HCT116 (cell line): ENCODE data around the gene TM7SF2. TPM values are rescaled to one million over a fixed set of nuclear protein-coding genes. Genes with fewer than 3 reads are reported as not detected.

ENCODE experiments used
- ATAC-seq: fragments of 200-7000 bp; cut with Tn5 transposase; 2 replicates; pipeline ENCODE4 v1.9.1; 2020; ENCODE audit warnings: mild to moderate bottlenecking, moderate library complexity
- BruUV-seq: library from RNA; stranded (reverse); fragments of 400-500 nt; replicated peaks from 2 replicates; lab custom pipeline; 2021; lab: Mats Ljungman, UMichigan
- CTCF ChIA-PET: fragments of 300-600 bp; sonication (Branson Sonifier 250); formaldehyde crosslinking; loops from one replicate; lab custom pipeline; 2021; ENCODE audit warnings: antibody characterized with exemption; lab: Charles Lee
- POLR2A ChIA-PET: fragments of 300-600, 350-600 bp; sonication (Branson Sonifier 250); formaldehyde crosslinking; loops from one replicate; lab custom pipeline; 2021; ENCODE audit warnings: antibody characterized with exemption; lab: Charles Lee
- RAD21 ChIA-PET, 2 experiments: fragments of 300-600 bp; sonication (Branson Sonifier 250); formaldehyde crosslinking; loops; one replicate each; lab custom pipeline; 2023; ENCODE audit warnings: low total read pairs in 2 of 2; ENCODE audit not compliant: uncharacterized antibody in 2 of 2, unreplicated experiment in 2 of 2, low non-redundant PET in 1 of 2; lab: Charles Lee
- DNase-seq: peaks from one replicate; pipeline ENCODE4 v3.0.0-alpha.2; 2010; ENCODE audit warnings: low read depth, low spot score
- H2AFZ ChIP-seq: fragments of 200-600 bp; shearing (Covaris generic), sonication (generic); 2 replicates; pipeline ENCODE4 v1.6.1; 2017; ENCODE audit warnings: low read depth, mixed run types, mixed read lengths, antibody characterized with exemption, low read length; ENCODE audit not compliant: poor library complexity, severe bottlenecking
- H3K27ac ChIP-seq: 2 replicates; pipeline ENCODE4 v1.5.1; 2012; ENCODE audit warnings: low read depth, low read length
- H3K27me3 ChIP-seq: fragments of 200-600 bp; sonication (generic); 2 replicates; pipeline ENCODE4 v1.6.1; 2016; ENCODE audit warnings: mixed run types, low read length, mixed read lengths; ENCODE audit not compliant: insufficient read depth
- H3K36me3 ChIP-seq, 2 experiments: fragments of 200-500 bp in 1 of 2; fragments of 200-600 bp in 1 of 2; sonication (Bioruptor generic) in 1 of 2; sonication (generic) in 1 of 2; 2 replicates each; pipeline versions ENCODE4 v1.5.1 to v1.6.1; 2014 to 2016; ENCODE audit warnings: low read length in 2 of 2, inconsistent platforms in 1 of 2, mixed read lengths in 1 of 2, mixed run types in 1 of 2; ENCODE audit not compliant: insufficient read depth in 2 of 2, control insufficient read depth in 1 of 2
- H3K4me1 ChIP-seq, 2 experiments: fragments of 200-600 bp in 1 of 2; sonication (generic) in 1 of 2; 2 replicates each; pipeline versions ENCODE4 v1.5.1 to v1.6.1; 2012 to 2017; ENCODE audit warnings: low read length in 2 of 2, inconsistent platforms in 1 of 2, mild to moderate bottlenecking in 1 of 2, mixed read lengths in 1 of 2, mixed run types in 1 of 2, moderate library complexity in 1 of 2; ENCODE audit not compliant: insufficient read depth in 2 of 2, control insufficient read depth in 1 of 2
- H3K4me2 ChIP-seq: fragments of 200-600 bp; sonication (generic); 2 replicates; pipeline ENCODE4 v1.6.1; 2017; ENCODE audit warnings: mixed run types, low read length, mixed read lengths
- H3K4me3 ChIP-seq, 2 experiments: fragments of 200-600 bp in 1 of 2; sonication (generic) in 1 of 2; replicated peaks in 1 of 2; 2 replicates each; pipeline ENCODE4 v1.5.1; 2011 to 2016; ENCODE audit warnings: low read length in 2 of 2, control low read depth in 1 of 2, low read depth in 1 of 2, mild to moderate bottlenecking in 1 of 2, mixed read lengths in 1 of 2, mixed run types in 1 of 2
- H3K79me2 ChIP-seq: fragments of 200-600 bp; sonication (generic); 2 replicates; pipeline ENCODE4 v1.6.1; 2017; ENCODE audit warnings: mild to moderate bottlenecking, mixed run types, low read length, moderate library complexity, mixed read lengths; ENCODE audit not compliant: insufficient read depth
- H3K9ac ChIP-seq: fragments of 200-600 bp; sonication (generic); 2 replicates; pipeline ENCODE4 v1.6.1; 2016; ENCODE audit warnings: low read length, mixed read lengths
- H3K9me2 ChIP-seq: fragments of 200-600 bp; sonication (generic), shearing (Covaris generic); 2 replicates; pipeline ENCODE4 v1.6.1; 2017; ENCODE audit warnings: mixed run types, mild to moderate bottlenecking, moderate library complexity; ENCODE audit not compliant: insufficient read depth
- H3K9me3 ChIP-seq, 2 experiments: fragments of 200-500 bp in 1 of 2; fragments of 200-600 bp in 1 of 2; sonication (Bioruptor generic) in 1 of 2; sonication (generic) in 1 of 2; 2 replicates each; pipeline ENCODE4 v1.6.1; 2014 to 2017; ENCODE audit warnings: low read length in 2 of 2, mixed read lengths in 2 of 2, inconsistent platforms in 1 of 2, low read depth in 1 of 2, mild to moderate bottlenecking in 1 of 2, mixed run types in 1 of 2, moderate library complexity in 1 of 2; ENCODE audit not compliant: control insufficient read depth in 1 of 2, insufficient read depth in 1 of 2
- H4K20me1 ChIP-seq: fragments of 200-600 bp; sonication (generic), shearing (Covaris generic); 2 replicates; pipeline ENCODE4 v1.6.1; 2017; ENCODE audit warnings: mixed run types, mild to moderate bottlenecking, moderate library complexity; ENCODE audit not compliant: insufficient read depth
- CBX3 ChIP-seq: IDR thresholded peaks from 2 replicates; pipeline ENCODE4 v1.6.1; 2012; ENCODE audit warnings: low read depth
- CTCF ChIP-seq, 3 experiments: fragments of 200-600 bp in 1 of 3; sonication (generic) in 1 of 3; IDR thresholded peaks in 2 of 3; conservative IDR thresholded peaks in 1 of 3; 2 replicates each; pipeline ENCODE4 v1.5.1; 2012 to 2017; ENCODE audit warnings: low read depth in 2 of 3, low read length in 2 of 3, antibody characterized with exemption in 1 of 3, borderline replicate concordance in 1 of 3, control low read depth in 1 of 3, mild to moderate bottlenecking in 1 of 3, mixed read lengths in 1 of 3, mixed run types in 1 of 3, moderate library complexity in 1 of 3; ENCODE audit not compliant: insufficient read depth in 1 of 3
- EGR1 ChIP-seq: IDR thresholded peaks from 2 replicates; pipeline ENCODE4 v1.6.1; 2012; ENCODE audit warnings: low read depth
- JUND ChIP-seq: IDR thresholded peaks from 2 replicates; pipeline ENCODE4 v1.6.1; 2012
- POLR2AphosphoS5 ChIP-seq: IDR thresholded peaks from 2 replicates; pipeline ENCODE4 v1.6.1; 2011; ENCODE audit warnings: mild to moderate bottlenecking, low read depth, low read length, moderate library complexity
- RAD21 ChIP-seq: IDR thresholded peaks from 2 replicates; pipeline ENCODE4 v1.6.1; 2012; ENCODE audit warnings: low read depth, mild to moderate bottlenecking
- SIN3A ChIP-seq: IDR thresholded peaks from 2 replicates; pipeline ENCODE4 v1.6.1; 2012; ENCODE audit warnings: low read depth
- SRF ChIP-seq: IDR thresholded peaks from 2 replicates; pipeline ENCODE4 v1.6.1; 2012; ENCODE audit warnings: low read depth
- TCF7L2 ChIP-seq: IDR thresholded peaks from 2 replicates; pipeline ENCODE4 v1.7.0; 2011; ENCODE audit warnings: borderline replicate concordance, inconsistent platforms; ENCODE audit not compliant: insufficient read depth, insufficient read length; ENCODE audit errors: extremely low read depth
- YY1 ChIP-seq: IDR thresholded peaks from 2 replicates; pipeline ENCODE4 v1.6.1; 2011; ENCODE audit warnings: low read length, low read depth, moderate library complexity, mild to moderate bottlenecking; ENCODE audit not compliant: insufficient replicate concordance; ENCODE audit errors: extremely low read depth
- ZFX ChIP-seq: fragments of 450-650 bp; IDR thresholded peaks from 2 replicates; pipeline ENCODE4 v1.6.1; 2017
- intact Hi-C: fragments of 100-400 bp; cut with micrococcal nuclease; formaldehyde crosslinking; loops from 2 replicates; pipeline ENCODE4 v1.10.0; 2022
- total RNA-seq: library from RNA; stranded (reverse); gene quantifications from one replicate; pipeline ENCODE4 v1.2.1, GENCODE V29; 2021; ENCODE audit not compliant: unreplicated experiment

Gene TM7SF2
- total RNA-seq, 1 experiment from 2014 or later: 52.9 TPM

GRCh38 chr11:65102142-65103095, 9.3 kb upstream of the TM7SF2 start:
- CTCF ChIA-PET: interaction anchor here (1.5 kb wide), 1 partner anchor 9 kb away, joined by 8 read pairs; the partner anchor contains the start of gene TM7SF2
- no TSS peak for BruUV-seq
- Histone ChIP-seq H3K9ac (no peak overlapping the region), H4K20me1 (no peaks in the 10 kb centered on the region), H3K36me3 (peaks cover 3 to 6% of the 10 kb centered on the region in 2 experiments; a peak in 2 of 4 replicates), H3K9me2 (no peaks in the 10 kb centered on the region), H3K4me2 (no peak overlapping the region), H2AFZ (no peak overlapping the region), H3K79me2 (peaks cover 32% of the 10 kb centered on the region), H3K4me3 (no peak overlapping the region), H3K4me1 (peaks cover 0 to under 1% of the 10 kb centered on the region in 2 experiments; a peak in 1 of 4 replicates), H3K9me3 (no peaks in the 10 kb centered on the region), H3K27me3 (no peaks in the 10 kb centered on the region), H3K27ac (no peak overlapping the region)
- ATAC-seq (no peak; the same call in 1 of the 2 replicates), DNase-seq (no peak)
- TF ChIP-seq EGR1 (no peak), YY1 (no peak), TCF7L2 (no peak), POLR2AphosphoS5 (no peak), CBX3 (no peak), RAD21 (no peak), SRF (no peak), CTCF (IDR thresholded peaks at IDR 0.05 in 2 of 3, conservative IDR thresholded peaks at IDR 0.05 in 1 of 3; ENCODE audit: borderline replicate concordance in 1 of 3, insufficient read depth in 1 of 3, low read depth in 2 of 3, low read length in 2 of 3) (no peak), ZFX (no peak), SIN3A (no peak), JUND (no peak)
- RAD21 ChIA-PET: no interaction called here
- POLR2A ChIA-PET: interaction anchor here (1.9 kb wide), 1 partner anchor 9 kb away, joined by 9 read pairs; the partner anchor contains the start of gene TM7SF2
- intact Hi-C loops: no loop called here
